NCI-H524 treated with DMSO at 0.1 percent for 48 hours (cell line): ENCODE data around the gene FAM83G.
"Not testable (repeated sequence)": the region's sequence is repeated elsewhere in the genome, so short reads cannot be mapped to it uniquely, and the experiment has no call there.

Source experiments
- DNase-seq: peaks from one replicate; lab custom pipeline; 2025; lab: John Stamatoyannopoulos, UW

FAM83G gene

DNA sequence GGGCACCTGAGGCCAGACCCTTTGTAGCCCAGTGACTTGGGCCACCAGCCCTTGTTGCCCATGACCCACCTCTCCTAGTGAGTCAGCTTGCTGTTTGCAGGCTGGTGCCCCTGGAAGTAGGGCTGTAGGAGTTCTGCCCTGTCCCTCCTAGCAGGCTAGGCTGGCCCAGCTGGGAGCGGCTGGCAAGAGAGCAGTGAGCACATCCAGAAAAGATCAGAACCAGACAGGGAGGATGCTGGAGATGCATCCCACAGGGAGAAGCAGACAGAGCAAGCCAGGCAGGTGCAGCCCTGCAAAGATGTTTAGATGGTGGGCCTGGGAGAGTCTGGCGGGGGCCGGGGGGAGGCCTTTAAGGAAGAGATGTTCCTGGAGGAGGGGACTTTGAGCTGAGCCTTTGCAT, 50.2 kb downstream of the FAM83G start:
- no peak for DNase-seq

DNA sequence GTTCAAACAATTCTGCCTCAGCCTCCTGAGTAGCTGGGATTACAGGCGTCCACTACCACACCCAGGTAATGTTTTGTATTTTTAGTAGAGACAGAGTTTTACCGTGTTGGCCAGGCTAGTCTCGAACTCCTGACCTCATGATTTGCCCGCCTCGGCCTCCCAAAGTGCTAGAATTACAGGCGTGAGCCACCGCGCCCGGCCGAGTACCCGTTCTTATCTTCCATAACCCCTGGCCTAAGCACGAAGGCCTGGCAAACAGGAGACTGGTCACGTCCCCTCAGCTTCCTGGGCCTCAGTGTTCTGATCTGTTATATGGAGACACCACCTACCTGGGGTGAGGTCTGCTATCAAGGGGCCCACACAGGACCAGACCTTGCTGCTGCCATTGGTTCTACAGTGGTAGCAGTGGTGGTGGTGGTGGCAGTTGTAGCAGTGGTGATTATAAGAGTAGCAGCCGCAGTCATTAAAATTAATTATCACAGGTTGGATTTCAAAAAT, 51.3 kb downstream of the FAM83G start:
- no peak for DNase-seq

DNA sequence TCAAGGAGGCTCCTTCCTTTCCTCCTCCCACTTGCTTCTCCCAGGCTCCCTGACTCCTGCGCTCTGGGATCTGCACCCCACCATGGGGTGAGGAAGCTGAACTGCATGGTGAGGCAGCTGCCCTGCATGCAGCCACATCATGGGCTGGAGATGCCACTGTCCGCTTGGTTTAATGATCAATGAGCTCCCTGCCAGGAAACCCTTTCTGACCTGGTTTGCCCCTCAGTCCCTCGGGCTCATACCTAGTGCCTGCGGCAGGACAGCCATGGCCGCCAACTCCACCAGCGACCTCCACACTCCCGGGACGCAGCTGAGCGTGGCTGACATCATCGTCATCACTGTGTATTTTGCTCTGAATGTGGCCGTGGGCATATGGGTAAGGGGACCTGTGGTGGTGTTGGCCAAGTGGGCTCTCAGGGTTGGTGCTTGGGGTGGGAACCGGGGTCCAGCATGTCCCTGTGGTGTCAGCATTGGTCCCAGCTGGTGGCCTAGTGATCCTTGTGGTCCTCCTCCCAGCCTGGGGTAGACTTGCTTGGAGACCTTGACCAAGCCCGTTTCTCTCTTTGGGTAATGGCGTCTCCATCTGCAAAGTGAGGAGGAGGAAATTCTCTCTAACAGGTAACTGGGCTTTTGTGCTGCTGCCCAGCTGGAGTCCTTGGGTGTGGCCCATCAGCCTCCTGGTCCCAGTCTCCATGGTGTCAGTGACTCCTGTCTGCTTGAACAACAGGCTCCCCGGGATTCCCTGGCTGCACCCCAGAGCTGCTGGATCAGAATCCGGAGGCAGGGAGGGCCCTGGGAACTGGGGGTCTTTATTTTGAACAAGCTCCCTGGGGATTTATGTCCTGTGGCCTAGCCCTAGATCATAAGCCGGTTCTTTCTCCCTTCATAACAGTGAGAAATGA, 52.4 kb downstream of the FAM83G start, which contains the start of gene SLC5A10:
Gene SLC5A10 (plus strand): TSS at position 225 of the 902 bp plus-strand sequence. CDS start 41 bp downstream, at position 266.
- no peak for DNase-seq

DNA sequence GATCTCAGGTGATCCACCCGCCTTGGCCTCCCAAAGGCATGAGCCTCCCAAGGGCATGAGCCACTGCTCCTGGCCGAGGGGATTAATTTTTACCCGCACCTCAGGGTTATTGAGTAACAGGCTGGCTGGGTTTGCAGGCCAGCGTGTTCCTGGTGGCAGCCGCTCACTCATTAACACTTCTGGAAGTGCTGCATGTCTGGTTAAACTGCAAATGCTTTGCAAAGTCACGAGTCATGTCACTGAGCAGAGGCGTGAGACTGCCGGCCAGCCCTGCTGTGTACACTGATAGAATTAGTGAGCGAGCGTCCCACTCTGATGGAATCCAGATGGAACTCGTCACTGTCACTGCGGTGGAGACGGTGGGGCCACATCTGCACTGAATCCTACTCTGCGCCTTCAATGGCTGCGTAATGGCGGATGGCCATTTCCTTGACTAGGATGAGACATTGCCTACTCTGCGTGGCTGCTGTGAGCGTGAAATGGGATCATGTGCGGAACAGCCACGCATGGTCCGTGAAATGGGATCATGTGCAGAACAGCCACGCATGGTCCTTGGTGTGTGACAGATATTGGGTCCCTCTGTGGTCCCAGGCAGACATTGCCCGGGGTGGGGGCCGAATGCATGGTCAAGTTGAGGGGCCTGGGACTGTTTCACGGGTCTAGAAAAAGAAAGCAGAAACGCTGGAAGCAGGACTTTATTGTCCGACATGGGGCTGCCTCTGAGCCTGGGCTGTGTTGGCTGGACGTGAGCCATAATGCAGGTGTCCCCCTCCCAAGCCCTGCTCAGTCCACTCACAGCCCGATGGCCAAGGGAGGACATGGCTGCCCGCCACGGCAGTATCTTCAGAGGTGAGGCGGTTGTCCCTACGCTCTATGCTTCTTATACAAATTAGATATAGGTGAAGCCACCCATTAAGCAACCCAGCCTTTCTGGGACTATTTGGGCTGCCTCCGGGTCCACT, 53.3 kb downstream of the FAM83G start:
- DNase-seq, result no peak

DNA sequence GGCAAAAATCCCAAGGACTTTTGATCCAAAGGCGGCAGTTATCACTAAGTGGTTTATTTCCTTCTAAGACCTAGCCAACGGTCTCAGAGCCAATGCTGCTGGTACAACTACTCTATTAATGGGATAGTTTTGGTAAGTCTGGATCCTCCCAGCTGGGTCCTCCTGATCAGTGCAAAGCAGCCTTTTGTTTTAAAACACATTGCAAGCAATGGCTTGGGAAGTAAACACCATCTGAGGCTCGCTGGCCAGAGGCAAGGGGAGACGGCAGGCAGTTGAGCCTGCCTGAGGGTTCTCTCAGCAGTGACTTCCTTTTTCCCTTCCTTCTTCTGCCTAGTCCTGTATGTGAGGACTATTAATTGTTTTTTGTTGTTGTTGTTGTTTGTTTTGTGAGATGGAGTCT, 54.2 kb downstream of the FAM83G start:
- no peak for DNase-seq

DNA sequence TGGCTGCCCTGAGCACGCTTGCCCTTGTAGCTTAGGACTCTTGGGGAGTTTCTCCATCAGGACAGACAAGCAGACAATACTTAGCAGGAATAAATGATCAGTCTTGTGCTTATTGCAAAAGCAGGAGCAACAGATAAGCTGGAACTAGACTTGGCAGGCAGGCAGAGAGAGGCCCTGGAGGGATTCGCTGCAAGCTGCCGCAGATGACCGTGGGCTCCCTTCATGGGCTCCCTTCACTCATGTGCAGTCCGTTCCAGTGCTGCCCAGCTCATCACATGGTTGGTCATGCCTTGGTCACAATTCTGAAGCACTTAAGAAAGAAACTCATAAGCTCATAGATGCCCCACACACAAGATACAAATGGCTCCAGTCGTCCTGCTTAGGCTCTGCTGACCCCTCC, 55.0 kb downstream of the FAM83G start:
- DNase-seq, result no peak

DNA sequence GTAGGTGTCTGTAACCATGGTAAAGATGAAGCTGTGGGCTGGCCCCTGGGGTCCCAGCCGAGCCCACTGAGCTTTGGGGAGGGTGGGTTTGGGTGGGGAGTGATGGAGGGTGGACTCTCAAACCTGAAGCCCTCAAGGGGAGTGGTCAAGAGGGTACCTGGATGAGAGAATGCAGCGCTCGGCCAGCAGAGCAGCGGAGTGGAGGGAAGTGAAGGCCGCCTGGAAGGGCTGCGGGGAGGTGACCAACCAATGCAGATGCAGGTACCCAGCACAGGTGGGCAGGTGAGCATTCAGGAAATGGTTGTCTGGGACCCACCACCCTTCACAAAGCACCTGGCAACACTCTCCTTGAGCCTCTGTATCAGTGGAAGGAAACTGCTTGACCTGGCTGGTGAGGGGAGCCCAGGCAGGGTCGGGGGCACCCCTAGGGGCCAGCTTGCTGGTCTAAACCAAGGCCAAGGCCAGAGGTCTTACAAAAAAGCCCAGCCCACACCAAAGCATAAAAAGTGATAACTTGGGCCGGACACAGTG, 56.0 kb downstream of the FAM83G start:
- DNase-seq, result no peak

DNA sequence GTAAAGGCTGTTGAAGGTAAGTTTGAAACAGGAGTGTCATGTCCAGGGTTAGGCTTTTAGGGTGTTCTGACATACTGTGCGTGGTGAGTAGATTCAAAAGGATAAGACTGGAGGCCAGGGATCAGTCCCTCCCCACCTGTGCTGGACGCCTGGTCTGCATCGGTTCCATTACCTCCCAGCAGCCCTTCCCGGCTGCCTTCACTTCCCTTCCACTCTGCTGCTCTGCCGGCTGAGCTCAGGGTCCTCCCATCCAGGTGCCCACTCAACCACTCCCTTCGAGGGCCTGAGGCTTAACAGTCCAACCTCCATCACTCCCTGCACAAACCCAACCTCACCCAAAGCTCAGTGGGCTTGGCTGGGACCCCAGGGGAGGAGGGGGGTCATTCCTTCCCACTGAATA, 56.7 kb downstream of the FAM83G start:
- no peak for DNase-seq

DNA sequence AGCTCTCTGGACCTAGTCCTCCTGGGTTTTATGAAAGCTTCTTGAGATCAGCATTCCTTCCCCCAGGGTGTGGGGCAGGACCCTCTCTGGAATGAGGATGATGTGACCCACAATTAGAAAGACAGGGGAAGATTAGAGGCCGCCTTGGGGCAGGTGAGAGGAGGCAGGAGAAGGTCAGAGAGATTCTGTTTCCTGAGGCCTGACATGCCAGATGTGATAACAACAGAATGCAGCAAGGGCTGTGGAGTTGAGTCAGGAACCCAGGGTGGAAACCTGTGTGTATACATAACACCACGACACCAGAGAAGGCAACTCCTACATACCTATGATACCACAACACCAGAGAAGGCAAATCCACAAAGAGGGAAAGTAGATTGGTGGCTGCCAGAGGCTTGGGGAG, 58.0 kb downstream of the FAM83G start:
- no peak for DNase-seq

DNA sequence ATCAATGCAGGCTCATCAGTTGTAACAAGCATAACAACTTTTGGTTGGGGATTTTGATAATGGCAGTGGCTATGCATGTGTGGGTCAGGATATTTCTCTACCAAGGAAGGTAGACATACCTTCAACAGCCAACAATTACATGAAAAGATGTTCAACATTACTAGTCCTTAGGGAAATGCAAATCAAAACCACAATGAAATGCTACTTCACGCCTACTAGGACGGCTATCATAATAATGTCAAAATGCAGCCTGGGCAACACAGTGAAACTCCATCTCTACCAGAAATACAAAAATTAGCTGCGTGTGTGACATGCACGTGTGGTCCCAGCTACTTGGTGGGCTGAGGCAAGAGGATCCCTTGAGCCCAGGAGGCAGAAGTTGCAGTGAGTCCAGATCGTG, 59.9 kb downstream of the FAM83G start:
- no peak for DNase-seq

DNA sequence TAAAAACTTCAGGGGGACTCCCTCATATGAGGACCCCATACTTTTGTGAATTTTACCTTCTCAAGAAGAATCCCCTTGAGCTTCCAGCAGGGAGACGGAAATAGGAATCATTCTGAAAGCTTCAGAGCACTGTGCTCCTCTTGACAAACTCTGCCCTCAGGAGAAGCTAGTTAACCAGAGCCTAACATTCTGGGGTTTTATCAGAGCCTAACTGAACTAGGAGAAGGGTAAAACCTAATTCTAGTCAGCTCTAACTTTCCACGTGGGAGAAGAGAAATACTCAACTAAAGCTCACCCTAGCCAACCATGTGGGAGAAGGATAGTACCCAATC, 65.9 kb downstream of the FAM83G start:
- DNase-seq, result no peak

DNA sequence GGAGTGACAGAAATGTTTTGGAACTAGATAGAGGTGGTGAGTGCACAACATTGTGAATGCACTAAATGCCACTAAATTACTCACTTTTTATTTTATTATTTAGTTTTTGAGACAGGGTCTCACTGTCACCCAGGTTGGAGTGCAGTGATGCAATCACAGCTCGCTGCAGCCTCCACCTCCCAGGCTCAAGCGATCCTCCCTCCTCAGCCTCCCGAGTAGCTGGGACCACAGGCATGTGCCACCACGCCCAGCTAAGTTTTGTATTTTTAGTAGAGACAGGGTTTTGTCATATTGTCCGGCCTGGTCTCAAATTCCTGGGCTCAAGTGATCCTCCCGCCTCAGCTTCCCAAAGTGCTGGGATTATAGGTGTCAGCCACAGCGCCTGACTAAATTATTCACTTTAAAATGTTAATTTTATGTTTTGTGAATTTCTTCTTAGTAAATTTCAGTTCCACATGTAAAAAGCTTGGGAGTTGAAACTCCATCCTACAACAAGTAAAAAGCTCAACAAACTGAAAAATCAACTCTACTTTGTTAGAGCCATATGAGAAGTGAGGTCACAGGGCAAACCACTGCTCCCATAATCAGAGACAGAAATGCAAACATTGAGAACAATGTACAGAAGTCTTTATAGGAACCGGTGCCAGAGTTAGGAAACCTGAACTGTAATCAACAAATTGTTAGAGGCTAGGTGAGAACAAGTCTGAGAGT, 66.4 kb downstream of the FAM83G start:
- DNase-seq, result no peak

DNA sequence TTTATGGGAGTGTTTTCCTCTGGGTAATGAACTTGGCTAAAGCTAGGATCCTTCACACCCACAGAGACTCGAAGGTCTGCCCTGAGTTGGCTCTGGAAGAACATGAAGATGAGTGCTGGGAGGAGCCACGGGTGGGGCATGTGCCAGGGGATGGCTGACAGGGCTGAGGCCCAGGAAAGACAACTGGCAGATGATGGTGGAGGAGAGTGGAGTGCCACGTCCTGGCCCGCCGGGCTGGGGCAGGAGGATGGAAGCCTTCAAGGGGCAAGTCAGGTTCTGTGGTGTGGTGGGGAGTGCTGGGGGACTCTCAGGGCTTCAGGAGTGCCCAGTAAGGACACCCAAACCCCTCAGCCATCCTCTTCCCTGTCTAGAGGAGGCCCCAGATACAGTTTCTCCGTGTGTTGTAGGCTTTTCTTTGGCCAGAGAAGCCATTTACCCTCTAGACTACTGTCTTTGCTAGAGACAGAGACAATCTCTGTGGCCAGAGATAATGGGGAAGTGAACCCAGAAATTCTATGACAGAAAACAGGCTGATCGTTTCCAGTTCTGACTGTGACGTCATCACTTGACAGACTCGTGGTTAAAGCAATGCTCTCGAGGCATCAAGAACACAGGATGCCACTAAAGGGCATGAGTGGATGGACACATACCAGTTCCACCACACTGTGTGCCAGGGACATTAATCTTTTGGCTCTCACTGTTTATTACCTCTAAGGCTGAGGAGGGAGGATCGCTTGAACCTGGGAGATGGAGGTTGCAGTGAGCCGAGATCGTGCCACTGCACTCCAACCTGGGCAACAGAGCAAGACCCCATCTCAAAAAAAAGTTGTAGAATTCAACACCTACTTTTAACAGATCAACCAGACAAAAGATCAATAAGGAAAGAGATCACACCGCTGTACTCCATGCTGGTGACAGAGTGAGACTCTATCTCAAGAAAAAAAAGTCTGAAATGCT, 71.2 kb downstream of the FAM83G start:
- DNase-seq, result no peak

DNA sequence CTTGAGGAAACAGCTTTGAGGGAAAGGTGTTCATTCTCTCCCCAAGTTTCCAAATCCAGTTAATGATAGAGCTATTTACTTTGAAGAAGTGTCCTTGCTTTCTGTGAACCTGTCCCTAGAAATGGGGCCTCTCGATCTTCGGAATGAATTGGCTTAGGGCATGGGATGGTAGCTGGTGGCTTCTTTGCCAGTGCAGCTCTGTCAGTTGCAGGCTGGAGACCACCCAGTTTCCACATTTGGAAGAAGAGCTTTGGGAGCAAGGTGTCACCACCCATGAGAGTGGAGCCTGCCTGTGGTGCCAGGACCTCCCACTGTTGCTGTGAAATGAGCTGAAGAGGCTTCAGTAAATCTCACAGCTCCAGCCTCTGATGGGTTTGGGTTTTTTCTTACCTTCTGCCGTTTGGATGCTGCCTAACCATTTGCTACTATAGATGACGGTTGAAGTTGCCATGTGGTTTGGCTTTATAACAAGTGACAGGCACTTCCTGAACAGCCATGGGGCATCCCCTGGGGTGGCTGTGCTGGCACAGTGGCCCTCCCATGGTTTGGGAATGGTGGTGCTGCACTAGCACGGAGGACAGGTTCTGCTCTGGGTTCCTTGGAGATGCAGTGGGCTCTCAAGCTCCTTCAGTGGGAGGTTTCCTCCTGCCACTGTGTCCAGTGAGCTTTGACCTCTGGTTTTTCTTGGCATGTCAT, 72.1 kb downstream of the FAM83G start:
- no peak for DNase-seq

DNA sequence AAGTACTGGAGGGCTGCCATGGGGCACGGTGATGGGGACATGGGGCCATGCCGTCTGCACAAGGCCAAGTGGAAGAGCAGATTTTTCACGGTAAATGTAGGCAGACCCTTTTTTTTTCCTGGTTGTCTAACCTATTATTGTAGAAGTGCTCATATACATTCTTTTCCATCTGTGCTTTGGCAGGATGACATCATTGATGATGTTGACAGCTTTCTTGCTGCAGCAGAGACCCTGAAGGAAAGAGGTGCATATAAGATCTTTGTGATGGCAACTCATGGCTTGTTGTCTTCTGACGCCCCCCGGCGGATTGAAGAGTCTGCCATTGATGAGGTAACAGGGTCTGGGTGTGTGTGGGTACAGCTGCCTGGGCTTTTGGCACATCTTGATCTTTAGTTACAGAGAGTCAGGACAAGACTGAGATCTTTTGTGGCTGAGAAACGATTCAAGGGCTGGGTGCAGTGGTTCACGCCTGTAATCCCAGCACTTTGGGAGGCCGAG, 75.9 kb downstream of the FAM83G start:
- DNase-seq, result no peak

DNA sequence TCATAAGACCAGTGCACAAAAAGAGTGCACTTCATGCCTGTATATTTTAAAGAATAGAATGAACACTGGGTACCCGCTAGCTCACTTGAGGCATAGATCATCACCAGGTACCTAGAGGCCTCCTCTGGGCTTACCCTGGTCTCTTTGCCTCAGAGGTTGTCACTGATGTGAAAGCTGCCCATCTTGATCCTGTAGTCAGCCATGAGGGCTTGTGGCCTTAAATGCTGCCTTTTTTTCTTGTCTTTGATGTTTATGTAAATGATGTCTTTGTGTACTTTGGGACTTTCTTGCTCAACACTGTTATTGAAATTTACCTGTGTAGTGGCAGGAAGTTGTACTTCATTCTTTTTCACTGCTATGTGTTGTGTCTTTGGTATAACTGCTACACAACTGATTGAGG, 79.4 kb downstream of the FAM83G start:
- no peak for DNase-seq

DNA sequence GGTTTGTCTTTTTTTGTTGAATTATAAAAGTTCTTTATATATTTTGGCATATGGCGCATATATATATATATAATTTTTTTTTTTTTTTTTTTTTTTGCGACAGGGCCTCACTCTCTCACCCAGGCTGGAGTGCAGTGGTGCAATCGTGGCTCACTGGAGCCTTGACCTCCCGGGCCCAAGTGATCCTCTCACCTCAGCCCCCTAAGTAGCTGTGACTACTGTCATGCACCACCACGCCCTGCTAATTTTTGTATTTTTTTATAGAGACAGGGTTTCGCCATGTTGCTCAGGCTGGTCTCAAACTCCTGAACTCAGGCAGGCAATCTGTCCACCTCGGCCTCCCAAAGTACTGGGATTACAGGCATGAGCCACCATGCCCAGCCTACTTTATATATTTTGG, 82.0 kb downstream of the FAM83G start:
- not testable (repeated sequence) for DNase-seq

DNA sequence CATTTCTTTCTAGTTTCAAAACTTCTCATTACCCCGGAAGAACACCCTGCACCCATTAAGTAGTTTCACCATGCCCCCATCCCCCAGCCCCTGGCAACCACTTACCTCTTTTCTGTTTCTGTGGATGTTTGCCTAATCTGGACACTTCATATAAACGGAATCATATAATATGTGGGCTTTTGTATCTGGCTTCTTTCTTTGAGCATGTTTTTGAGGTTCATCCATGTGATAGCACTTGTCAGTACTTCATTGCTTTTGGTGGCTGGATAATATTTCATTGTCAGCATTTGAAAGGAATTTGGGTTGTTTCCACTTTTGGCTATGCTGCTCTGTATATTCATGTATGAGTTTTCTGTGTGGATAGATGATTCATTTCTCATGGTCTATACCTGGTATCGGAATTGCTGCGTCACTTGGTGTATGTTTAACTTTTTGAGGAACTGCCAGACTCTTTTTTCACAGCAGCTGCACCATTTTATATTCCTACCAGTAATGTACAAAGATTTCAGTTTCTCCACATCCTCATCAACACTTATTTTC, 82.6 kb downstream of the FAM83G start:
- DNase-seq, result no peak

DNA sequence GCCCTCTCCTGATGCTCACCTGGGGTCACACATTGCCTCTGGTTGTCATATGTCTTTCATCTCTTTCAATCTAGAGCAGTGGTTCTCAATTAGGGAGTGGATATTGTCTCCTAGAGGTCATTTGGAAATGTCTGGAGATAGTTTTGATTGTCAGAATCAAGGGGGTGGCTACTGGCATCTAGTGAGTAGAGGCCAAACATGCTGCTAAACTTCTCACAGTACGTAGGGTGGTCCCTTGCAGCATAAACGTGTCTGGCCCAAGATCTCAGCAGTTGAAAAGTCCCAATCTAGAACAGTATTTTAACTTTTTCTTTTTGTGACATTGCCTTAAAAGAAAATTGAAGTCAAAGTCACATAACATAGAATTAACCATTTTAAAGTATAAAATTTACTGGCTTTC, 83.1 kb downstream of the FAM83G start:
- DNase-seq, result no peak
